ENCODE measurements around the gene CLDN15. TPM values are rescaled to one million over a fixed set of nuclear protein-coding genes. Genes with fewer than 3 reads are reported as not detected.
"Not testable (repeated sequence)": the region's sequence is repeated elsewhere in the genome, so short reads cannot be mapped to it uniquely, and the experiment has no call there.

Gene CLDN15
- total and polyA plus RNA-seq, 5 donors from 2014 or later, result 0.64 to 22.7 (median 0.88) TPM

GRCh38 chr7:101200504-101200861 is 37.1 kb downstream of the CLDN15 start:
- Mint-ChIP-seq H3K4me3 (no peak overlapping the region), H3K27ac (no peak overlapping the region), H3K36me3 (no peaks in the 10 kb centered on the region), H3K27me3 (peaks cover 46% of the 10 kb centered on the region), H3K9me3 (peaks cover 0 to 2% (median 0%) of the 10 kb centered on the region in 7 donors), H3K4me1 (peaks cover 0 to 8% (median 3%) of the 10 kb centered on the region in 4 donors)
- Histone ChIP-seq H3K36me3 (ENCODE audit: control insufficient read depth, insufficient read depth, low read length) (no peaks in the 10 kb centered on the region), H3K27ac (ENCODE audit: insufficient read depth, low read length, poor library complexity, severe bottlenecking) (no peak overlapping the region), H3K4me3 (ENCODE audit: low read depth, low read length) (no peak overlapping the region), H3K4me1 (ENCODE audit: control insufficient read depth, insufficient read depth, low read length, poor library complexity, severe bottlenecking) (peaks cover 4% of the 10 kb centered on the region), H3K27me3 (ENCODE audit: control insufficient read depth, insufficient read depth, low read length) (no peaks in the 10 kb centered on the region), H3K9me3 (ENCODE audit: control insufficient read depth in 2 of 2, low read length in 2 of 2) (no peaks in the 10 kb centered on the region)
- no peak for ATAC-seq (ENCODE audit: low read depth in 2 of 2)
- no peak for DNase-seq

GRCh38 chr7:101199522-101199921 is 38.1 kb downstream of the CLDN15 start:
- H3K4me3 Mint-ChIP-seq; H3K9me3 ChIP-seq (ENCODE audit: control insufficient read depth in 2 of 2, low read length in 2 of 2); H3K4me1 Mint-ChIP-seq; H3K9me3 Mint-ChIP-seq; H3K36me3 ChIP-seq (ENCODE audit: control insufficient read depth, insufficient read depth, low read length); H3K27me3 ChIP-seq (ENCODE audit: control insufficient read depth, insufficient read depth, low read length); H3K36me3 Mint-ChIP-seq; H3K27ac Mint-ChIP-seq; H3K27ac ChIP-seq (ENCODE audit: insufficient read depth, low read length, poor library complexity, severe bottlenecking); ATAC-seq (ENCODE audit: low read depth in 2 of 2); H3K4me3 ChIP-seq (ENCODE audit: low read depth, low read length); DNase-seq; H3K4me1 ChIP-seq (ENCODE audit: control insufficient read depth, insufficient read depth, low read length, poor library complexity, severe bottlenecking): not testable (repeated sequence)
- peaks cover 53% of the 10 kb centered on the region for H3K27me3 Mint-ChIP-seq

- Mint-ChIP-seq H3K27ac (no peak overlapping the region), H3K36me3 (no peaks in the 10 kb centered on the region), H3K4me3 (no peak overlapping the region), H3K9me3 (no peaks in the 10 kb centered on the region), H3K4me1 (peaks cover 0 to 2% (median 0%) of the 10 kb centered on the region in 4 donors), H3K27me3 (peaks cover 47% of the 10 kb centered on the region)
- H3K4me1 ChIP-seq (ENCODE audit: control insufficient read depth, insufficient read depth, low read length, poor library complexity, severe bottlenecking), result peaks cover 4% of the 10 kb centered on the region
- H3K9me3 ChIP-seq (ENCODE audit: control insufficient read depth in 2 of 2, low read length in 2 of 2), result no peaks in the 10 kb centered on the region
- H3K4me3 ChIP-seq (ENCODE audit: low read depth, low read length), result no peak overlapping the region
- no peak overlapping the region for H3K27ac ChIP-seq (ENCODE audit: insufficient read depth, low read length, poor library complexity, severe bottlenecking)
- no peaks in the 10 kb centered on the region for H3K36me3 ChIP-seq (ENCODE audit: control insufficient read depth, insufficient read depth, low read length)
- no peak for ATAC-seq (ENCODE audit: low read depth in 2 of 2)
- no peaks in the 10 kb centered on the region for H3K27me3 ChIP-seq (ENCODE audit: control insufficient read depth, insufficient read depth, low read length)
- DNase-seq, result no peak
Observed at GRCh38 chr7:101198476-101198875, 39.1 kb downstream of the CLDN15 start.

GRCh38 chr7:101197991-101198390 is 39.6 kb downstream of the CLDN15 start:
- Histone ChIP-seq H3K27ac (ENCODE audit: insufficient read depth, low read length, poor library complexity, severe bottlenecking) (no peak overlapping the region), H3K9me3 (ENCODE audit: control insufficient read depth in 2 of 2, low read length in 2 of 2) (no peaks in the 10 kb centered on the region), H3K4me3 (ENCODE audit: low read depth, low read length) (no peak overlapping the region), H3K36me3 (ENCODE audit: control insufficient read depth, insufficient read depth, low read length) (no peaks in the 10 kb centered on the region), H3K4me1 (ENCODE audit: control insufficient read depth, insufficient read depth, low read length, poor library complexity, severe bottlenecking) (peaks cover 4% of the 10 kb centered on the region), H3K27me3 (ENCODE audit: control insufficient read depth, insufficient read depth, low read length) (no peaks in the 10 kb centered on the region)
- H3K36me3 Mint-ChIP-seq, result no peaks in the 10 kb centered on the region
- no peaks in the 10 kb centered on the region for H3K9me3 Mint-ChIP-seq
- H3K4me3 Mint-ChIP-seq, result no peak overlapping the region
- ATAC-seq (ENCODE audit: low read depth in 2 of 2) (no peak), DNase-seq (no peak)
- no peak overlapping the region for H3K27ac Mint-ChIP-seq
- H3K4me1 Mint-ChIP-seq, result peaks cover 0 to 2% (median 0%) of the 10 kb centered on the region in 4 donors
- H3K27me3 Mint-ChIP-seq, result peaks cover 44% of the 10 kb centered on the region

GRCh38 chr7:101195884-101196283 is 41.7 kb downstream of the CLDN15 start:
- H3K36me3 Mint-ChIP-seq, result no peaks in the 10 kb centered on the region
- H3K27me3 Mint-ChIP-seq, result peaks cover 32% of the 10 kb centered on the region
- DNase-seq (no peak), ATAC-seq (ENCODE audit: low read depth in 2 of 2) (no peak)
- Histone ChIP-seq H3K4me1 (ENCODE audit: control insufficient read depth, insufficient read depth, low read length, poor library complexity, severe bottlenecking) (no peaks in the 10 kb centered on the region), H3K9me3 (ENCODE audit: control insufficient read depth in 2 of 2, low read length in 2 of 2) (no peaks in the 10 kb centered on the region), H3K27me3 (ENCODE audit: control insufficient read depth, insufficient read depth, low read length) (no peaks in the 10 kb centered on the region), H3K36me3 (ENCODE audit: control insufficient read depth, insufficient read depth, low read length) (no peaks in the 10 kb centered on the region), H3K27ac (ENCODE audit: insufficient read depth, low read length, poor library complexity, severe bottlenecking) (no peak overlapping the region), H3K4me3 (ENCODE audit: low read depth, low read length) (no peak overlapping the region)
- H3K4me3 Mint-ChIP-seq, result no peak overlapping the region
- no peaks in the 10 kb centered on the region for H3K9me3 Mint-ChIP-seq
- no peak overlapping the region for H3K27ac Mint-ChIP-seq
- peaks cover 0 to 6% (median 2%) of the 10 kb centered on the region in 4 donors for H3K4me1 Mint-ChIP-seq

GRCh38 chr7:101189109-101189508 is 48.5 kb downstream of the CLDN15 start:
- no peaks in the 10 kb centered on the region for H3K9me3 ChIP-seq (ENCODE audit: control insufficient read depth in 2 of 2, low read length in 2 of 2)
- DNase-seq (no peak), ATAC-seq (ENCODE audit: low read depth in 2 of 2) (no peak)
- H3K4me1 ChIP-seq (ENCODE audit: control insufficient read depth, insufficient read depth, low read length, poor library complexity, severe bottlenecking), result no peaks in the 10 kb centered on the region
- Mint-ChIP-seq H3K27me3 (peaks cover 29% of the 10 kb centered on the region), H3K36me3 (no peaks in the 10 kb centered on the region), H3K27ac (no peak overlapping the region), H3K4me1 (peaks cover 0 to 6% (median 1%) of the 10 kb centered on the region in 4 donors), H3K4me3 (no peak overlapping the region), H3K9me3 (no peaks in the 10 kb centered on the region)
- no peak overlapping the region for H3K27ac ChIP-seq (ENCODE audit: insufficient read depth, low read length, poor library complexity, severe bottlenecking)
- H3K36me3 ChIP-seq (ENCODE audit: control insufficient read depth, insufficient read depth, low read length), result no peaks in the 10 kb centered on the region
- no peak overlapping the region for H3K4me3 ChIP-seq (ENCODE audit: low read depth, low read length)
- H3K27me3 ChIP-seq (ENCODE audit: control insufficient read depth, insufficient read depth, low read length), result no peaks in the 10 kb centered on the region

- ATAC-seq (ENCODE audit: low read depth in 2 of 2), result no peak
- H3K4me3 ChIP-seq (ENCODE audit: low read depth, low read length), result no peak overlapping the region
- no peaks in the 10 kb centered on the region for H3K9me3 ChIP-seq (ENCODE audit: control insufficient read depth in 2 of 2, low read length in 2 of 2)
- H3K4me3 Mint-ChIP-seq, result no peak overlapping the region
- no peak overlapping the region for H3K27ac ChIP-seq (ENCODE audit: insufficient read depth, low read length, poor library complexity, severe bottlenecking)
- H3K4me1 Mint-ChIP-seq, result peaks cover 0 to 8% (median 2%) of the 10 kb centered on the region in 4 donors
- H3K4me1 ChIP-seq (ENCODE audit: control insufficient read depth, insufficient read depth, low read length, poor library complexity, severe bottlenecking), result no peaks in the 10 kb centered on the region
- no peak for DNase-seq
- H3K36me3 ChIP-seq (ENCODE audit: control insufficient read depth, insufficient read depth, low read length), result no peaks in the 10 kb centered on the region
- no peaks in the 10 kb centered on the region for H3K36me3 Mint-ChIP-seq
- peaks cover 34% of the 10 kb centered on the region for H3K27me3 Mint-ChIP-seq
- peaks cover 5% of the 10 kb centered on the region for H3K27me3 ChIP-seq (ENCODE audit: control insufficient read depth, insufficient read depth, low read length)
- H3K9me3 Mint-ChIP-seq, result no peaks in the 10 kb centered on the region
- H3K27ac Mint-ChIP-seq, result no peak overlapping the region
Observed at GRCh38 chr7:101186844-101187428, 50.7 kb downstream of the CLDN15 start.

GRCh38 chr7:101186194-101186593 is 51.4 kb downstream of the CLDN15 start:
- no peak for ATAC-seq (ENCODE audit: low read depth in 2 of 2)
- H3K27me3 Mint-ChIP-seq, result peaks cover 40% of the 10 kb centered on the region
- no peaks in the 10 kb centered on the region for H3K36me3 ChIP-seq (ENCODE audit: control insufficient read depth, insufficient read depth, low read length)
- DNase-seq, result no peak
- H3K36me3 Mint-ChIP-seq, result no peaks in the 10 kb centered on the region
- peaks cover 0 to 9% (median 2%) of the 10 kb centered on the region in 4 donors for H3K4me1 Mint-ChIP-seq
- no peaks in the 10 kb centered on the region for H3K9me3 ChIP-seq (ENCODE audit: control insufficient read depth in 2 of 2, low read length in 2 of 2)
- H3K9me3 Mint-ChIP-seq, result no peaks in the 10 kb centered on the region
- H3K27me3 ChIP-seq (ENCODE audit: control insufficient read depth, insufficient read depth, low read length), result peaks cover 7% of the 10 kb centered on the region
- H3K27ac ChIP-seq (ENCODE audit: insufficient read depth, low read length, poor library complexity, severe bottlenecking), result no peak overlapping the region
- no peaks in the 10 kb centered on the region for H3K4me1 ChIP-seq (ENCODE audit: control insufficient read depth, insufficient read depth, low read length, poor library complexity, severe bottlenecking)
- no peak overlapping the region for H3K4me3 Mint-ChIP-seq
- H3K4me3 ChIP-seq (ENCODE audit: low read depth, low read length), result no peak overlapping the region
- no peak overlapping the region for H3K27ac Mint-ChIP-seq
